Posterior vena cava (tissue), 2 donors: Measurements from ENCODE around the gene XPR1. TPM values are rescaled to one million over a fixed set of nuclear protein-coding genes. Genes with fewer than 3 reads are reported as not detected.

Source experiments
- DNase-seq: peaks from one replicate; pipeline ENCODE4 v3.0.0-alpha.2; 2020; ENCODE audit warnings: low spot score
- intact Hi-C, 2 donors: fragments of 100-400 bp; cut with DNase I; formaldehyde crosslinking; loops; one replicate each; pipeline versions ENCODE4 v1.14.1 to v1.14.2; 2022 to 2023
- long read RNA-seq, 2 donors: library from polyadenylated mRNA; unstranded; transcript quantifications; one replicate each; pipeline ENCODE4 v2.0.0, GENCODE V29; 2020 to 2021
- total RNA-seq, 2 donors: library from RNA; stranded (reverse); fragmentation: NEBNext Ultra II Directional; extraction: Animal tissue kit (Norgen Biotek cat#: 25700); gene quantifications; one replicate each; pipeline ENCODE4 v1.2.1, GENCODE V29; 2021
- donor health status: DM: yes; HTN: yes; CAD: no.
- donor health status: DM: yes; HTN: yes; CAD: no.

The XPR1 gene
- 10 to 100 TPM; 14.9 to 38.3 TPM for total RNA-seq
- long read RNA-seq, donor 1, full-length matches to known transcripts: 1 of 3 reads
- long read RNA-seq, donor 1, partial matches to known transcripts: 2 of 3 reads
- long read RNA-seq, donor 1, other reads (novel, unspliced or antisense): 0 of 3 reads
- long read RNA-seq, donor 2, partial matches to known transcripts: 0 of 7 reads
- long read RNA-seq, donor 2, other reads (novel, unspliced or antisense): 7 of 7 reads

- intact Hi-C loops: loop anchor here in 1 of 2 donors (10.0 kb wide), 1 partner anchor 97 kb away; no protein-coding TSS in a partner anchor
- peak; percentile 99 for DNase-seq
These were observed at the start of gene XPR1 for GRCh38 chr1:180631766-180632325. Gene XPR1 (plus strand): TSS chr1:180632022. CDS start chr1:180632202, 180 bp downstream.

DNA sequence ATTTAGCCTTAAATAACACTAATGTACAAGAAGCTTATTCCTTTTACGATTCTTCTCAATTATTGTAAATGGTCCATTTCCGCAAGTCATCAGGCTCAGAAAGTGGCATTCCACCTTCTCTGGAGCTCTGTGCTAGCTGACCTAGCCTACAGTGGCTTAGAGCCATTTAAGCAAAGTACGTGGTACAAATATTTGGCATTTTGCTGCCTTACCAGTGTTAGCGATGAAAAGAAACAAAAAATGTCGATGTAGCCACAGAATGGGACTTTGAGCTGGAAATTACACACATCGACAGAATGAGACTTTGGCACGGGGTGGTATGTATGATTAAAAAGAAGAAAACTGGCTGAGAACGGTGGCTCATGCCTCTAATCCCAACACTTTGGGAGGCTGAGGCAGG lies 47.0 kb upstream of the XPR1 start:
- no peak for DNase-seq
- intact Hi-C loops: no loop called here

GRCh38 chr1:180585994-180586359 lies 45.8 kb upstream of the XPR1 start:
- DNase-seq: no peak
- intact Hi-C loops: no loop called here

GRCh38 chr1:180586671-180587155 lies 45.1 kb upstream of the XPR1 start:
- no peak for DNase-seq
- intact Hi-C loops: no loop called here

- intact Hi-C loops: no loop called here
- no peak for DNase-seq
These were observed 43.7 kb upstream of the XPR1 start for GRCh38 chr1:180588121-180588520.

DNA sequence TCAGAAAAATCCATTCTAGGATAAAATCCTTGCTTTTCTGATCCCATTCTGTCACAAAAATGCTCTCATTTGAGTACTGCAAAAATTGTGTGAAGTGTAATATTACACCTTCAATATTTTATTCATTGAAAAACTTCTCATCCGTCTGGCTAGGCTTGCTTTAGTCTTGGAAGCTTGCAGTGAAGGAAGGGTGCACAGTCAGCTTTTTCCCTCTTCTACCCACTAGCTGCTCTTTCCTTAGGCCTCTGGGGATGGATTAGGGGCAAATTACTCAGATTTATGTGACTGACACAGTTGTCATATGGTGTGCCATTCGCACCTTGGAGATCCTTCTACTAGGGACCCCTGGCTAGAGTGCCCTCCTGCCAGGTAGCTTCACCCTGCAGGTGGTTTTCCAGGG lies 40.9 kb upstream of the XPR1 start:
- intact Hi-C loops: no loop called here
- no peak for DNase-seq

GRCh38 chr1:180593382-180593781 lies 38.4 kb upstream of the XPR1 start:
- intact Hi-C loops: no loop called here

GRCh38 chr1:180594723-180595122 lies 37.1 kb upstream of the XPR1 start:
- intact Hi-C loops: no loop called here

More at GRCh38 chr1:180593382-180593781, 38.4 kb upstream of the XPR1 start:
- DNase-seq: no peak

GRCh38 chr1:180595966-180596365 lies 35.9 kb upstream of the XPR1 start:
- no peak for DNase-seq
- intact Hi-C loops: no loop called here

More at GRCh38 chr1:180594723-180595122, 37.1 kb upstream of the XPR1 start:
- DNase-seq: no peak

- intact Hi-C loops: no loop called here
- no peak for DNase-seq
These were observed 34.3 kb upstream of the XPR1 start for GRCh38 chr1:180597520-180597919.

- intact Hi-C loops: no loop called here
- no peak for DNase-seq
These were observed 33.4 kb upstream of the XPR1 start for GRCh38 chr1:180598333-180598974.

GRCh38 chr1:180600343-180600742 lies 31.5 kb upstream of the XPR1 start:
- no peak for DNase-seq
- intact Hi-C loops: loop anchor here in 1 of 2 donors (10.0 kb wide), 1 partner anchor 46 kb away; the partner anchor contains the start of gene OVAAL

DNA sequence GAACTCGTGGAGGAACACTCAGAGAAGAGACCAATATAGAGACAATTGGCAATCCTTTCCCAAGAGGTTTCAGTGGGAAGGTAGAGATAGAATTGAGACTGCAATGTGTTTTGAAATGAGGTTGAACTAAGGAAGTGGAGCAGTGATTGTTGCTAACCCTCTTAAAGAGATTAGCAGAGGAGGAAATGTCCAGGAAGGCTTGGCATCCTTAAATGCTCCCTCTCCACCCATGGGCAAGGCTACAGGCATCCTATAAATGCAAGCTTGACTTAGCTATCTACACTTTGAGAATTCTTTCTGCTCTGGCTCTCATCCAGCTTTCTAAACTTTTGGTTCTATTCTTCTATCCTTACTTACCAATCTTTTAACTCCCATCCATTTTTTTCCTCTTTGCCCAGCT lies 30.3 kb upstream of the XPR1 start:
- DNase-seq: no peak
- intact Hi-C loops: loop anchor here in 1 of 2 donors (10.0 kb wide), 1 partner anchor 47 kb away; the partner anchor contains the start of gene OVAAL

DNA sequence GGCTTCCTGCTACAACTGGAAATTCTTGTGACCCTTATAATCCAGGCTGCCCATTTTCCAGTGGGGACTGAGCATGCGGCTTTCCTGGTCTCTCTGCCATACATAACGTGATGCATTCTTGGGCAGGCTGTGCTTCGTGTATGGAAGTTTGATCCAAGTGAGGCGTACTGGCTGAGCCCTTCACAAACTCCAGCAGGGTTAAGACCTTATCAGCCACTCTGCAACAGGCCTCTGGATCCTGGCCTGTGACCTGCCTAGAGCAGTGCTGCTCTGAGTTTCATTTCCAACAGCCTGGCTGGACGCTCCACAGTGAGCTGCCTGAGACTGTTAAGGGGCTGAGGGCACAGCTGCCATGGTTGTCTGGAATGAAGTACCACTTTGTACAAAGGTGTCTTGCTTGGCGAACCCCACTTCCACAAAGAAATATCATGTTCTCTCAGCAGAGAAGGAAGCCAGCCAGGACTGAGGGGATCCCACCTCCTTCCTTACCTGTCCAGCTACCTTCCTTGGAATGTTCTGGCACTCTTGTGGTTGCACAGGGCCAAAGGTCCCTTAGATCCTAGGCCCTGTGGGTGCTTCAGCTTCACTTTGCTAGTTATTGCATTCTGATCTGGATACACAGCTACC lies 28.5 kb upstream of the XPR1 start:
- no peak for DNase-seq
- intact Hi-C loops: loop anchor here in 1 of 2 donors (10.0 kb wide), 1 partner anchor 49 kb away; the partner anchor contains the start of gene OVAAL

GRCh38 chr1:180603850-180604226 lies 28.0 kb upstream of the XPR1 start:
- DNase-seq: no peak
- intact Hi-C loops: loop anchor here in 1 of 2 donors (10.0 kb wide), 1 partner anchor 49 kb away; the partner anchor contains the start of gene OVAAL

- DNase-seq: no peak
- intact Hi-C loops: loop anchor here in 1 of 2 donors (10.0 kb wide), 1 partner anchor 51 kb away; the partner anchor contains the start of gene OVAAL
These were observed 25.7 kb upstream of the XPR1 start for GRCh38 chr1:180606155-180606554.

GRCh38 chr1:180609643-180610555 lies 21.9 kb upstream of the XPR1 start:
- intact Hi-C loops: loop anchor here in 1 of 2 donors (10.0 kb wide), 1 partner anchor 55 kb away; the partner anchor contains the start of gene OVAAL
- DNase-seq: no peak

DNA sequence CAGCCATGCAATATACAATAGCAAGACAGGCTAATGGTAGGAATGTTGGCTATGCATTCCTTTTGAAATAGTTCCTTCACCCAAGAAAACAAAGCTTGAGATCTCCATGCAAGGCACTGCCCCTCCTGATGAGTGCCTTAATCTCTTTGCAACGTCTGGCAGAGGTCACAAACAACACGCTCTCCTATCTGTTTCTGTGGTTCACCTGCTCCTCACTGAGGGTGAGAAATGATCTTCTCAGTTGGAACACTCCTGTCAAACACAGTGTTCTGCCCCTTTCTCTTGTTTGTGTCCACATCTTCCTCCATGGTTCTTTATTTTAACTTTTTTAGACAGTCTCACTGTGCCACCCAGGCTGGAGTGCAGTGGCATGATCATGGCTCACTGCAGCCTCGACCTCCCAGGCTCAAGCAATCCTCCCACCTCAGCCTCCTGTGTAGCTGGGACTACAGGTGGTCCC lies 21.2 kb upstream of the XPR1 start:
- intact Hi-C loops: no loop called here
- DNase-seq: no peak
